Endodermal cell (in vitro differentiated cells): ENCODE measurements around the gene DHPS. TPM values are rescaled to one million over a fixed set of nuclear protein-coding genes. Genes with fewer than 3 reads are reported as not detected.

Experiments used
- DNase-seq: peaks from one replicate; pipeline ENCODE4 v3.0.0-alpha.2; 2017
- H3K27ac ChIP-seq: 2 replicates; pipeline ENCODE4 v1.5.1; 2013; ENCODE audit warnings: mild to moderate bottlenecking, low read depth, low read length, moderate library complexity
- H3K27me3 ChIP-seq: 2 replicates; pipeline ENCODE4 v1.6.1; 2013; ENCODE audit warnings: mild to moderate bottlenecking, low read length, moderate library complexity; ENCODE audit not compliant: insufficient read depth, control insufficient read depth, poor library complexity, severe bottlenecking
- H3K36me3 ChIP-seq: 2 replicates; pipeline ENCODE4 v1.7.0; 2013; ENCODE audit warnings: mild to moderate bottlenecking, low read length, moderate library complexity; ENCODE audit not compliant: control insufficient read depth, insufficient read depth
- H3K4me1 ChIP-seq: one replicate; pipeline ENCODE4 v1.7.0; 2013; ENCODE audit warnings: low read length; ENCODE audit not compliant: control insufficient read depth, insufficient read depth
- H3K4me3 ChIP-seq: 2 replicates; pipeline ENCODE4 v1.5.1; 2013; ENCODE audit warnings: mild to moderate bottlenecking, low read length, moderate library complexity
- H3K9ac ChIP-seq: 2 replicates; pipeline ENCODE4 v1.6.1; 2013; ENCODE audit warnings: mild to moderate bottlenecking, low read length, moderate library complexity; ENCODE audit not compliant: poor library complexity, severe bottlenecking; ENCODE audit errors: extremely low read depth
- H3K9me3 ChIP-seq: 2 replicates; pipeline ENCODE4 v1.6.1; 2013; ENCODE audit warnings: mild to moderate bottlenecking, low read length, moderate library complexity; ENCODE audit not compliant: control insufficient read depth
- H3K27ac Mint-ChIP-seq: 2 replicates; pipeline ENCODE4 v1.8.0; 2020; ENCODE audit warnings: mixed read lengths
- H3K27me3 Mint-ChIP-seq: 2 replicates; pipeline ENCODE4 v1.8.0; 2021; ENCODE audit warnings: mild to moderate bottlenecking, mixed read lengths; ENCODE audit not compliant: insufficient read depth
- H3K36me3 Mint-ChIP-seq: 2 replicates; pipeline ENCODE4 v1.8.0; 2020; ENCODE audit warnings: low read depth, mixed read lengths
- H3K4me1 Mint-ChIP-seq: 2 replicates; pipeline ENCODE4 v1.8.0; 2020; ENCODE audit warnings: mixed read lengths
- H3K4me3 Mint-ChIP-seq: 2 replicates; pipeline ENCODE4 v1.8.0; 2020; ENCODE audit warnings: mild to moderate bottlenecking, moderate library complexity, mixed read lengths
- H3K9me3 Mint-ChIP-seq: 2 replicates; pipeline ENCODE4 v1.8.0; 2020; ENCODE audit warnings: mild to moderate bottlenecking, mixed read lengths
- WGBS, 2 experiments: methylation state at CpG; one replicate each; pipeline versions ENCODE4 v1.1.5 to v1.1.7; 2013; ENCODE audit warnings: missing lambda C conversion rate in 2 of 2, mixed read lengths in 1 of 2; ENCODE audit not compliant: insufficient coverage in 1 of 2, insufficient read length in 1 of 2; 5-methylcytosine and 5-hydroxymethylcytosine counted together
- total RNA-seq, 2 donors: library from RNA; stranded (reverse); fragmentation: NEBNext Ultra II Directional in 1 of 2; extraction: Animal tissue kit (Norgen Biotek cat#: 25700) in 1 of 2; gene quantifications; 2 replicates in 1 of 2; 3 replicates in 1 of 2; pipeline ENCODE4 v1.2.1, GENCODE V29; 2021
- TF ChIP-seq, protein P1 (sequence below): fragments of 200-600 bp; sonication (generic); conservative IDR thresholded peaks from 2 replicates; pipeline ENCODE4 v1.5.0; 2021; ENCODE audit warnings: antibody characterized with exemption, mild to moderate bottlenecking

The DHPS gene
- total RNA-seq, 2 donors from 2014 or later: 76.1 to 98.5 TPM

DNA sequence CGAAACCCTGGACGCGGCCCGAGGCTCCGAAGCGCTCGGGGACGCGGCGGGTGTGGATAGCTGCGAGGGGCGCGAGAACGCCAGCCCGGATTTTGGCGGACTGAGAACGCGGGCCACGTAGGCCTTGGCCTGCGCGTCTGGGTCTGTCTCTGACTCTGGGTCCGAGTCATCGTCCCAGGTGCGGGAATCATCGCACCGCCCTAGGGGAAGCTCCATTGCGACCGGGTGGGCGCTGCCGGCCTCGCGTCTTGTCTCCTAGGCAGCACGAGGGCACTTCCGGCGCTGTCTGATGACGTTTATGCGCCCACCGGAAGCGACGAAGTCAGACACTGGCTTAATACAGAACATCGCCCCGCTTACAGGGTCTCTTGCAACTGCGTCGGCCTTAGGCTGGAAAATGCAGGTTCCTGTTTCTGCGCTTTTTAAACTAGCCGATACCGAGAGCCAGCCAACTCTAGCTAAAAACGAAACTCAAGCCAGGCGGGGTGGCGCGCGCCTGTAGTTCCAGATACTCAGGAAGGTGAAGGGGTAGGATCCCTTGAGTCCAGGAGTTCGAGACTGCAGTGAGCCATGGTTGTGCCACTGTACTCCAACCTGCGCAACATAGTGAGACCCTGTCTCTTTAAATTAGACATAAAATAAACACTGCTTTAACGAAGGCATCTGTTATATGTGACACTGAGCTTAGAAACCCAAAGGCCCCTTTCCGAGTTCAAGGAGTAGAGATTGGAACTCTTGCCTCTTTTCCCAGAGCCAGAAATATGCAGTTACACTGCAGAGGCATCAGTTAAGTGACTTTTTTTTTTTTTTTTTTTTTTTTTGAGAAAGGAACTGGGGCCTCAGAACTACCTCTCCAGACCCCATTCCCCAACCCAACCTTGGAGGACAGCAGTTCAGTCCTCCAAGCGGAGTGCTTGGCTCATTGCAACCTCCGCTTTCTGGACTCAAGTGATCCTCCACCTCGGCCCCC, 15.0 kb upstream of the DHPS start, which contains the start of gene FBXW9:
Gene FBXW9, minus strand, starts transcription at position 266 of the 970 bp plus-strand sequence. Its CDS starts 50 bp downstream, at position 216.
- no peaks in the 10 kb centered on the region for H3K27me3 ChIP-seq
- H3K4me3 Mint-ChIP-seq: peak within 1 kb of the TSS; percentile 77
- H3K27ac ChIP-seq: peak within 1 kb of the TSS; percentile 83
- WGBS, 2 experiments: 10 to 14% methylated on average over 21 to 59 of the region's 59 CpGs
- no peaks in the 10 kb centered on the region for H3K4me1 ChIP-seq
- no peaks in the 10 kb centered on the region for H3K9me3 Mint-ChIP-seq
- H3K9me3 ChIP-seq: no peaks in the 10 kb centered on the region
- DNase-seq: peak; percentile 98
- peak within 1 kb of the TSS; percentile 97 for H3K27ac Mint-ChIP-seq
- H3K9ac ChIP-seq: peak within 1 kb of the TSS; percentile 83
- peaks cover 2% of the 10 kb centered on the region for H3K4me1 Mint-ChIP-seq
- H3K36me3 Mint-ChIP-seq: peaks cover 26% of the 10 kb centered on the region
- H3K36me3 ChIP-seq: peaks cover 36% of the 10 kb centered on the region
- H3K4me3 ChIP-seq: peak within 1 kb of the TSS; percentile 91
- H3K27me3 Mint-ChIP-seq: no peaks in the 10 kb centered on the region
- TF ChIP-seq, protein P1, sequence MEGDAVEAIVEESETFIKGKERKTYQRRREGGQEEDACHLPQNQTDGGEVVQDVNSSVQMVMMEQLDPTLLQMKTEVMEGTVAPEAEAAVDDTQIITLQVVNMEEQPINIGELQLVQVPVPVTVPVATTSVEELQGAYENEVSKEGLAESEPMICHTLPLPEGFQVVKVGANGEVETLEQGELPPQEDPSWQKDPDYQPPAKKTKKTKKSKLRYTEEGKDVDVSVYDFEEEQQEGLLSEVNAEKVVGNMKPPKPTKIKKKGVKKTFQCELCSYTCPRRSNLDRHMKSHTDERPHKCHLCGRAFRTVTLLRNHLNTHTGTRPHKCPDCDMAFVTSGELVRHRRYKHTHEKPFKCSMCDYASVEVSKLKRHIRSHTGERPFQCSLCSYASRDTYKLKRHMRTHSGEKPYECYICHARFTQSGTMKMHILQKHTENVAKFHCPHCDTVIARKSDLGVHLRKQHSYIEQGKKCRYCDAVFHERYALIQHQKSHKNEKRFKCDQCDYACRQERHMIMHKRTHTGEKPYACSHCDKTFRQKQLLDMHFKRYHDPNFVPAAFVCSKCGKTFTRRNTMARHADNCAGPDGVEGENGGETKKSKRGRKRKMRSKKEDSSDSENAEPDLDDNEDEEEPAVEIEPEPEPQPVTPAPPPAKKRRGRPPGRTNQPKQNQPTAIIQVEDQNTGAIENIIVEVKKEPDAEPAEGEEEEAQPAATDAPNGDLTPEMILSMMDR: no peak

DNA sequence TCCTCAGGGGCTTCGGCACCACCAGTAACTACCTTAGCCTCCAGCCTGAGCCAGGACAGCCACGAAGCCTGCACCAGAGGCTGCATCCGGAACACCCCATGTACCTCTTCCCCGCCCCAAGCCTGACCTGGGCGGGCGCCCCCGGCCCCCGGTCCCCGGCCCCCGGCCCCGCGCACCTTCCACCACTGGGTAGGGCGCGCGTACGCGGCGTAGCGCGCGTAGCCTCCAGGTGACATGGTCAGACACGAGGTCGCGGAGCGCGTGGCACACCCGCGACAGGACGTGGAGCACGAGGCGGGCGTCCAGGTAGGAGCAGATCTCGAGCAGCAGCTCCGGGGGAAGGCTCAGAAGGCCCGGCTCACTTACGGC, 14.3 kb upstream of the DHPS start:
- Mint-ChIP-seq H3K36me3 (peaks cover 21% of the 10 kb centered on the region), H3K4me3 (peak overlapping the region; percentile 77), H3K27ac (no peak overlapping the region), H3K9me3 (no peaks in the 10 kb centered on the region), H3K27me3 (no peaks in the 10 kb centered on the region), H3K4me1 (peaks cover 2% of the 10 kb centered on the region)
- no peak for DNase-seq
- TF ChIP-seq, protein P1: no peak
- H3K27me3 ChIP-seq: no peaks in the 10 kb centered on the region
- H3K9me3 ChIP-seq: no peaks in the 10 kb centered on the region
- H3K4me3 ChIP-seq: peak overlapping the region; percentile 91
- H3K9ac ChIP-seq: peak overlapping the region; percentile 83
- H3K27ac ChIP-seq: no peak overlapping the region
- no peaks in the 10 kb centered on the region for H3K4me1 ChIP-seq
- peaks cover 29% of the 10 kb centered on the region for H3K36me3 ChIP-seq
- WGBS, 2 experiments: 6 to 9% methylated on average over 12 to 36 of the region's 36 CpGs

DNA sequence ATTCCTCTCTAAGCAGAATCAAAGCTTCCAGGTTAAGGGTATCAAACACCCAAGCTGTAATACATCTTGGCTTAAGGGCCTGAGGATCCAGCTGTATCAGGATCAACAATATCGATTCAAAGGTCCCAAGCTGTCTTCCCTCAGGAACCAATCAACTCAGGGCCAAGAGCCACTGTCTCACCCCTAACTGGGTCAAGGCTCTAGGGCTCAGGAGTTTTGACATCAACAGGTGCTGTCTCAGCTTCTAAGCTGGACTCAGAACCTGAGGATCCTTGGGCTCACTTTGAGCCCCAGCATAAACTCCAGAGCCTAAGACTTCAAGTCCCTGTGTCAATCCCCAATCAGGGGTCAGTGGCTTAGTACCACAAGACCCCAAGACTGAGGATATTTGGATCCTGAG, 13.8 kb upstream of the DHPS start:
- Mint-ChIP-seq H3K4me3 (peak overlapping the region; percentile 77), H3K27ac (no peak overlapping the region), H3K4me1 (peaks cover 2% of the 10 kb centered on the region), H3K36me3 (peaks cover 17% of the 10 kb centered on the region), H3K9me3 (no peaks in the 10 kb centered on the region), H3K27me3 (no peaks in the 10 kb centered on the region)
- H3K4me1 ChIP-seq: no peaks in the 10 kb centered on the region
- no peak overlapping the region for H3K27ac ChIP-seq
- no peaks in the 10 kb centered on the region for H3K27me3 ChIP-seq
- H3K4me3 ChIP-seq: peak overlapping the region; percentile 91
- peaks cover 25% of the 10 kb centered on the region for H3K36me3 ChIP-seq
- peak overlapping the region; percentile 83 for H3K9ac ChIP-seq
- TF ChIP-seq, protein P1: no peak
- 91 to 92% methylated on average over 1 of the region's 1 CpG for WGBS, 2 experiments
- no peak for DNase-seq
- no peaks in the 10 kb centered on the region for H3K9me3 ChIP-seq
